Mesendoderm (in vitro differentiated cells): ENCODE data around the gene RALGPS2.

Source experiments
- DNase-seq: peaks from one replicate; pipeline ENCODE4 v3.0.0; 2013
- H2AK5ac ChIP-seq: 2 replicates; pipeline ENCODE4 v1.6.1; 2013; ENCODE audit warnings: low read length, inconsistent platforms
- H2BK120ac ChIP-seq: 2 replicates; pipeline ENCODE4 v1.6.1; 2013; ENCODE audit warnings: low read depth, mild to moderate bottlenecking, low read length, moderate library complexity, mixed read lengths
- H2BK15ac ChIP-seq: replicated peaks from 2 replicates; pipeline ENCODE4 v1.6.1; 2013; ENCODE audit warnings: low read depth, mild to moderate bottlenecking, moderate library complexity
- H2BK5ac ChIP-seq: 2 replicates; pipeline ENCODE4 v1.6.1; 2013; ENCODE audit warnings: low read length, inconsistent platforms
- H3K18ac ChIP-seq: 2 replicates; pipeline ENCODE4 v1.6.1; 2013; ENCODE audit warnings: mild to moderate bottlenecking, low read length, mixed read lengths
- H3K23ac ChIP-seq: one replicate; pipeline ENCODE4 v1.6.1; 2013; ENCODE audit warnings: low read length
- H3K27ac ChIP-seq: 2 replicates; pipeline ENCODE4 v1.5.1; 2013; ENCODE audit warnings: low read depth, mild to moderate bottlenecking, inconsistent platforms, low read length, moderate library complexity
- H3K27me3 ChIP-seq: 2 replicates; pipeline ENCODE4 v1.6.1; 2013; ENCODE audit warnings: low read length, control low read depth, mild to moderate bottlenecking, inconsistent platforms; ENCODE audit not compliant: insufficient read depth, poor library complexity
- H3K36me3 ChIP-seq: 2 replicates; pipeline ENCODE4 v1.6.1; 2013; ENCODE audit warnings: low read length, inconsistent platforms; ENCODE audit not compliant: control insufficient read depth, insufficient read depth
- H3K4ac ChIP-seq: one replicate; pipeline ENCODE4 v1.6.1; 2013; ENCODE audit warnings: low read depth, mild to moderate bottlenecking, low read length, moderate library complexity
- H3K4me1 ChIP-seq: 2 replicates; pipeline ENCODE4 v1.6.1; 2013; ENCODE audit warnings: low read depth, low read length, inconsistent platforms; ENCODE audit not compliant: control insufficient read depth
- H3K4me2 ChIP-seq: 2 replicates; pipeline ENCODE4 v1.6.1; 2013; ENCODE audit warnings: low read length
- H3K4me3 ChIP-seq: 2 replicates; pipeline ENCODE4 v1.5.1; 2013; ENCODE audit warnings: mild to moderate bottlenecking, low read length
- H3K56ac ChIP-seq: one replicate; pipeline ENCODE4 v1.6.1; 2013; ENCODE audit warnings: low read length
- H3K79me1 ChIP-seq: 2 replicates; pipeline ENCODE4 v1.6.1; 2013; ENCODE audit warnings: low read length, inconsistent platforms
- H3K79me2 ChIP-seq: 2 replicates; pipeline ENCODE4 v1.6.1; 2013; ENCODE audit warnings: mild to moderate bottlenecking, low read length; ENCODE audit not compliant: control insufficient read depth, insufficient read depth
- H3K9ac ChIP-seq: 2 replicates; pipeline ENCODE4 v1.6.1; 2013; ENCODE audit warnings: low read length, inconsistent platforms
- H4K5ac ChIP-seq: one replicate; pipeline ENCODE4 v1.6.1; 2013; ENCODE audit warnings: low read length
- H4K8ac ChIP-seq: one replicate; pipeline ENCODE4 v1.6.1; 2013; ENCODE audit warnings: low read depth, mild to moderate bottlenecking, control low read depth, low read length, moderate library complexity
- WGBS: extraction: QIAGEN DNeasy Blood & Tissue Kit; methylation state at CpG from one replicate; pipeline ENCODE4 v1.1.7; 2013; ENCODE audit warnings: low lambda C conversion rate, missing lambda C conversion rate; ENCODE audit not compliant: insufficient coverage; ENCODE audit errors: extremely low coverage; 5-methylcytosine and 5-hydroxymethylcytosine counted together

RALGPS2 gene

GRCh38 chr1:178954325-178954690 lies 229.3 kb downstream of the RALGPS2 start:
- Histone ChIP-seq H3K4me1 (no peaks in the 10 kb centered on the region), H3K18ac (no peak overlapping the region), H3K4me2 (no peak overlapping the region), H2BK5ac (no peak overlapping the region), H3K79me2 (no peaks in the 10 kb centered on the region), H2AK5ac (no peak overlapping the region), H4K5ac (no peak overlapping the region), H3K36me3 (no peaks in the 10 kb centered on the region), H3K27me3 (no peaks in the 10 kb centered on the region), H3K9ac (no peak overlapping the region), H3K4ac (no peak overlapping the region), H3K79me1 (no peaks in the 10 kb centered on the region), H3K56ac (no peak overlapping the region), H2BK120ac (no peak overlapping the region), H3K27ac (no peak overlapping the region), H3K23ac (no peak overlapping the region), H2BK15ac (no peak overlapping the region), H3K4me3 (no peak overlapping the region), H4K8ac (no peak overlapping the region)
- no CpG with 5 or more reads among the region's 11 CpGs for WGBS
- DNase-seq, result no peak

GRCh38 chr1:178954937-178955336 lies 229.9 kb downstream of the RALGPS2 start:
- H3K36me3 ChIP-seq, result no peaks in the 10 kb centered on the region
- no peak overlapping the region for H4K5ac ChIP-seq
- no peak overlapping the region for H2BK120ac ChIP-seq
- H3K4me3 ChIP-seq, result no peak overlapping the region
- DNase-seq, result no peak
- no peak overlapping the region for H2BK15ac ChIP-seq
- H3K56ac ChIP-seq, result no peak overlapping the region
- H2BK5ac ChIP-seq, result no peak overlapping the region
- H3K27ac ChIP-seq, result no peak overlapping the region
- H2AK5ac ChIP-seq, result no peak overlapping the region
- no CpG with 5 or more reads among the region's 6 CpGs for WGBS
- H3K18ac ChIP-seq, result no peak overlapping the region
- H3K4ac ChIP-seq, result no peak overlapping the region
- no peak overlapping the region for H4K8ac ChIP-seq
- H3K79me2 ChIP-seq, result no peaks in the 10 kb centered on the region
- no peak overlapping the region for H3K9ac ChIP-seq
- no peaks in the 10 kb centered on the region for H3K27me3 ChIP-seq
- no peaks in the 10 kb centered on the region for H3K4me1 ChIP-seq
- no peak overlapping the region for H3K23ac ChIP-seq
- no peak overlapping the region for H3K4me2 ChIP-seq
- H3K79me1 ChIP-seq, result no peaks in the 10 kb centered on the region

GRCh38 chr1:178955391-178955954 lies 230.4 kb downstream of the RALGPS2 start:
- H3K27ac ChIP-seq, result no peak overlapping the region
- H4K5ac ChIP-seq, result no peak overlapping the region
- no peak for DNase-seq
- no peaks in the 10 kb centered on the region for H3K27me3 ChIP-seq
- H3K56ac ChIP-seq, result no peak overlapping the region
- H3K79me1 ChIP-seq, result no peaks in the 10 kb centered on the region
- H2BK15ac ChIP-seq, result no peak overlapping the region
- H2BK120ac ChIP-seq, result no peak overlapping the region
- H3K18ac ChIP-seq, result no peak overlapping the region
- H2AK5ac ChIP-seq, result no peak overlapping the region
- no peak overlapping the region for H3K4me2 ChIP-seq
- H2BK5ac ChIP-seq, result no peak overlapping the region
- no peak overlapping the region for H4K8ac ChIP-seq
- no peaks in the 10 kb centered on the region for H3K79me2 ChIP-seq
- WGBS, result no CpG with 5 or more reads among the region's 1 CpG
- H3K4me3 ChIP-seq, result no peak overlapping the region
- no peaks in the 10 kb centered on the region for H3K36me3 ChIP-seq
- H3K4ac ChIP-seq, result no peak overlapping the region
- no peak overlapping the region for H3K9ac ChIP-seq
- no peak overlapping the region for H3K23ac ChIP-seq
- no peaks in the 10 kb centered on the region for H3K4me1 ChIP-seq

- WGBS, result no CpG with 5 or more reads among the region's 9 CpGs
- Histone ChIP-seq H3K27ac (no peak overlapping the region), H4K8ac (no peak overlapping the region), H3K36me3 (no peaks in the 10 kb centered on the region), H3K56ac (no peak overlapping the region), H3K4me3 (no peak overlapping the region), H3K4me2 (no peak overlapping the region), H2AK5ac (no peak overlapping the region), H3K18ac (no peak overlapping the region), H2BK5ac (no peak overlapping the region), H4K5ac (no peak overlapping the region), H3K4ac (no peak overlapping the region), H2BK15ac (no peak overlapping the region), H3K23ac (no peak overlapping the region), H3K79me2 (no peaks in the 10 kb centered on the region), H3K9ac (no peak overlapping the region), H3K79me1 (no peaks in the 10 kb centered on the region), H3K27me3 (no peaks in the 10 kb centered on the region), H2BK120ac (no peak overlapping the region), H3K4me1 (no peaks in the 10 kb centered on the region)
- no peak for DNase-seq
Measured at GRCh38 chr1:178958491-178958890, 233.4 kb downstream of the RALGPS2 start.

- Histone ChIP-seq H4K8ac (no peak overlapping the region), H3K36me3 (no peaks in the 10 kb centered on the region), H3K23ac (no peak overlapping the region), H3K4ac (no peak overlapping the region), H3K4me2 (no peak overlapping the region), H3K27me3 (no peaks in the 10 kb centered on the region), H3K27ac (no peak overlapping the region), H2AK5ac (no peak overlapping the region), H3K9ac (no peak overlapping the region), H3K56ac (no peak overlapping the region), H3K4me3 (no peak overlapping the region), H3K79me2 (no peaks in the 10 kb centered on the region), H2BK15ac (no peak overlapping the region), H3K79me1 (no peaks in the 10 kb centered on the region), H2BK120ac (no peak overlapping the region), H3K18ac (no peak overlapping the region), H3K4me1 (no peaks in the 10 kb centered on the region), H4K5ac (no peak overlapping the region), H2BK5ac (no peak overlapping the region)
- DNase-seq, result no peak
- WGBS, result no CpG with 5 or more reads among the region's 17 CpGs
Measured at GRCh38 chr1:178959543-178960460, 234.8 kb downstream of the RALGPS2 start.
